ENCODE results near the gene HSPA6. TPM values are rescaled to one million over a fixed set of nuclear protein-coding genes. Genes with fewer than 3 reads are reported as not detected.
A peak's percentile ranks its signal among the peaks of the same experiment; 100 is the strongest.
"Not testable (repeated sequence)": the region's sequence is repeated elsewhere in the genome, so short reads cannot be mapped to it uniquely, and the experiment has no call there.

HSPA6 gene
- total RNA-seq (1.1 TPM), polyA plus RNA-seq (12.3 TPM)
- long read RNA-seq, donor 1, result 0 reads
- long read RNA-seq, donor 2, partial matches to known transcripts, result 0 of 3 reads
- long read RNA-seq, donor 2, other reads (novel, unspliced or antisense), result 0 of 3 reads
- long read RNA-seq, donor 3, result 0 reads
- long read RNA-seq, donor 4, result 0 reads
- long read RNA-seq, donor 5, transcript HSPA6-201 (1 exons, 2,371 nt), result major isoform, 11 of 11 reads
- long read RNA-seq, donor 5, partial matches to known transcripts, result 0 of 11 reads
- long read RNA-seq, donor 5, other reads (novel, unspliced or antisense), result 0 of 11 reads
- long read RNA-seq, donor 6, transcript HSPA6-201 (1 exons, 2,371 nt), result major isoform, 16 of 16 reads
- long read RNA-seq, donor 6, partial matches to known transcripts, result 0 of 16 reads
- long read RNA-seq, donor 6, other reads (novel, unspliced or antisense), result 0 of 16 reads
- long read RNA-seq, donor 7, transcript HSPA6-201 (1 exons, 2,371 nt), result major isoform, 92 of 92 reads
- long read RNA-seq, donor 7, partial matches to known transcripts, result 0 of 92 reads
- long read RNA-seq, donor 7, other reads (novel, unspliced or antisense), result 0 of 92 reads
- long read RNA-seq, donor 8, result 0 reads
- long read RNA-seq, donor 9, transcript HSPA6-201 (1 exons, 2,371 nt), result major isoform, 7 of 7 reads
- long read RNA-seq, donor 9, partial matches to known transcripts, result 0 of 7 reads
- long read RNA-seq, donor 9, other reads (novel, unspliced or antisense), result 0 of 7 reads
- long read RNA-seq, donor 10, transcript HSPA6-201 (1 exons, 2,371 nt), result major isoform, 49 of 49 reads
- long read RNA-seq, donor 10, partial matches to known transcripts, result 0 of 49 reads
- long read RNA-seq, donor 10, other reads (novel, unspliced or antisense), result 0 of 49 reads

DNA sequence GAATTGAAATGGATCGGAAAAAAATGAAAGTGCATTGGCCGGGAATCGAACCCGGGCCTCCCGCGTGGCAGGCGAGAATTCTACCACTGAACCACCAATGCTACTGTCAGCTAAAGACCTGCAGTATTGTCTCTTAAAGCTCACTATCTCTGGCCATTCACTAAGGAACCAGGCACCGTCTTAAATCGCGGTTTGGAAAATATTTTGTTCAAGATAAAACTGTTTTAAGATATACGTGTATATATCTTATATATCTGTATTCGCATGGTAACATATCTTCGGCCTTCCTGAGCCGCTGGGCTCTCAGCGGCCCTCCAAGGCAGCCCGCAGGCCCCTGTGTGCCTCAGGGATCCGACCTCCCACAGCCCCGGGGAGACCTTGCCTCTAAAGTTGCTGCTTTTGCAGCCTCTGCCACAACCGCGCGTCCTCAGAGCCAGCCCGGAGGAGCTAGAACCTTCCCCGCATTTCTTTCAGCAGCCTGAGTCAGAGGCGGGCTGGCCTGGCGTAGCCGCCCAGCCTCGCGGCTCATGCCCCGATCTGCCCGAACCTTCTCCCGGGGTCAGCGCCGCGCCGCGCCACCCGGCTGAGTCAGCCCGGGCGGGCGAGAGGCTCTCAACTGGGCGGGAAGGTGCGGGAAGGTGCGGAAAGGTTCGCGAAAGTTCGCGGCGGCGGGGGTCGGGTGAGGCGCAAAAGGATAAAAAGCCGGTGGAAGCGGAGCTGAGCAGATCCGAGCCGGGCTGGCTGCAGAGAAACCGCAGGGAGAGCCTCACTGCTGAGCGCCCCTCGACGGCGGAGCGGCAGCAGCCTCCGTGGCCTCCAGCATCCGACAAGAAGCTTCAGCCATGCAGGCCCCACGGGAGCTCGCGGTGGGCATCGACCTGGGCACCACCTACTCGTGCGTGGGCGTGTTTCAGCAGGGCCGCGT, at the start of gene HSPA6:
Gene HSPA6 (plus strand): TSS at position 724 of the 925 bp plus-strand sequence. CDS start 119 bp downstream, at position 843.
- Histone ChIP-seq H3K4me3 (ENCODE audit: low read length in 2 of 2) (peak within 1 kb of the TSS; percentile 63 to 69), H3K27ac (ENCODE audit: low read depth in 1 of 2, low read length in 1 of 2) (peak within 1 kb of the TSS in 1 of 2 donors; percentile 53), H3K27me3 (ENCODE audit: control insufficient read depth in 2 of 2, insufficient read depth in 1 of 2, low read length in 1 of 2) (peaks cover 4 to 38% of the 10 kb centered on the region in 2 donors)
- DNase-seq (ENCODE audit: low read depth in 6 of 9, low spot score in 9 of 9), result peak; percentile 52 to 92 (median 82)
- H3K9me3 ChIP-seq (ENCODE audit: control insufficient read depth in 2 of 2, insufficient read depth in 1 of 2, low read length in 1 of 2); H3K36me3 ChIP-seq (ENCODE audit: control insufficient read depth in 2 of 2, insufficient read depth in 2 of 2, low read length in 1 of 2); H3K4me1 ChIP-seq (ENCODE audit: control insufficient read depth in 2 of 2, insufficient read depth in 2 of 2, low read length in 2 of 2): not testable (repeated sequence)
- under 1% methylated on average over 62 of the region's 72 CpGs for WGBS

DNA sequence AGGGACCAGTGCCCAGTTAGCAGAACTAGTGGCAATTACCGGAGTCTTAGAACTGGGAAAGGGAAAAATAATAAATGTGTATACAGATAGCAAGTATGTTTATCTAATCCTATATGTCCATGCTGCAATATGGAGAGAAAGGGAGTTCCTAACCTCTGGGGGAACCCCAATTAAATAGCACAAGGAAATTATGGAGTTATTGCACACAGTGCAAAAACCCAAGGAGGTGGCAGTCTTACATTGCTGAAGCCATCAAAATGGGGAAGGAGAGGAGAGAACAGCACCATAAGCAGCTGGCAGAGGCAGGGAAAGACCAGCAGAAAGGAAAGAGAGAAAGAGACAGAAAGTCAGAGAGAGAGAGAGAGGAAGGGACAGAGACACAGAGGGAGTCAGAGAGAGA, 46.6 kb upstream of the HSPA6 start:
- H3K4me3 ChIP-seq (ENCODE audit: low read length in 2 of 2); H3K36me3 ChIP-seq (ENCODE audit: control insufficient read depth in 2 of 2, insufficient read depth in 2 of 2, low read length in 1 of 2); H3K4me1 ChIP-seq (ENCODE audit: control insufficient read depth in 2 of 2, insufficient read depth in 2 of 2, low read length in 2 of 2); H3K27ac ChIP-seq (ENCODE audit: low read depth in 1 of 2, low read length in 1 of 2); DNase-seq (ENCODE audit: low read depth in 6 of 9, low spot score in 9 of 9); H3K9me3 ChIP-seq (ENCODE audit: control insufficient read depth in 2 of 2, insufficient read depth in 1 of 2, low read length in 1 of 2): not testable (repeated sequence)
- H3K27me3 ChIP-seq (ENCODE audit: control insufficient read depth in 2 of 2, insufficient read depth in 1 of 2, low read length in 1 of 2), result peaks cover 15 to 46% of the 10 kb centered on the region in 2 donors
- WGBS, result 96% methylated on average over 1 of the region's 1 CpG

DNA sequence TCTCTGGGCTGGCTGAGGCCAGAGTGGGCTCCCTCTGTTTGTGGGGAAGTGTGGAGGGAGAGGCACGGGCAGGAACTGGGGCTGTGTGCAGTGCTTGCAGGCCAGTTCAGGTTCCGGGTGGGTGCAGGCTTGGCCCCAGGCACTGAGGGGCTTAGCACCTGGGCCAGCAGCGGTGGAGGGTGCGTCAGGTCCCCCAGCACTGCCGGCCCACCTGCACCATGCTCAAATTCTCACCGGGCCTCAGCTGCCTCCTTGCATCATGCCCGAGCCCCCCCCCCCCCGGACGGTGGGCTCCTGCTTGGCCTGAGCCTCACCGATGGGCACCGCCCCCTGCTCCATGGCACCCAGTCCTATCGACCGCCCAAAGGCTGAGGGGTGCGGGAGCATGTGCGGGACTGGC, 45.4 kb upstream of the HSPA6 start:
- DNase-seq (ENCODE audit: low read depth in 6 of 9, low spot score in 9 of 9), result no peak
- H3K4me1 ChIP-seq (ENCODE audit: control insufficient read depth in 2 of 2, insufficient read depth in 2 of 2, low read length in 2 of 2), result no peaks in the 10 kb centered on the region
- H3K36me3 ChIP-seq (ENCODE audit: control insufficient read depth in 2 of 2, insufficient read depth in 2 of 2, low read length in 1 of 2), result no peaks in the 10 kb centered on the region
- no peak overlapping the region for H3K27ac ChIP-seq (ENCODE audit: low read depth in 1 of 2, low read length in 1 of 2)
- no peaks in the 10 kb centered on the region for H3K9me3 ChIP-seq (ENCODE audit: control insufficient read depth in 2 of 2, insufficient read depth in 1 of 2, low read length in 1 of 2)
- H3K27me3 ChIP-seq (ENCODE audit: control insufficient read depth in 2 of 2, insufficient read depth in 1 of 2, low read length in 1 of 2), result peaks cover 9 to 37% of the 10 kb centered on the region in 2 donors
- 97% methylated on average over 15 of the region's 15 CpGs for WGBS
- H3K4me3 ChIP-seq (ENCODE audit: low read length in 2 of 2), result no peak overlapping the region

DNA sequence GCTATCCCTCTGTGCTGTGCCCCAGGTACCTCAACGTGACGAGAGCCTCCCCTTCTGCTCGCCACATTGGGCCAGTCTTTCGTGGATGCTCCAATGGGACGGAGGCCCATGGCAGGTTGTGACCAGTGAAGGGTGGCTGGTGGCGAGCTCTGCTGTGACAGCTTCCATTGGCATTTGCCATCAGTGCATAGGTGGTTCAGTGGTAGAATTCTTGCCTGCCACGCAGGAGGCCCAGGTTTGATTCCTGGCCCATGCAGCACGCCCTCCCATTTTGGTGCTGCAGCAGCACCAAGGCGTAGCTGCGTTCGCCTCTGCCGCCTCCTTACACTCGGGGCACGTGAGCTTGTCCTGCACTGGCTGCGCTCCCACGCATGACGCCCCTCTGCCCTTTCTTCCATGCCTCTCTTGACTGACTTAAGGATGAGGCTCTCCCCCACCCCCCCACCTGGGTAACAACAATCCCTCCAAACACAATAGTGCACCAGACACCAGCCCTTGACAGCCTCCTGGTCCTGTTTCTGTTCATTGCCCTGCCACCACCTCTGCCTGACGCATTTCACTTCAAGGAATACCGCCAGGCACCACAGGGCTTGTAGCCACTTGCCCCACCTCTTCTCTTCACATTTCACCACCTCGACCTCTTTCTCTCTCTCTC, 43.8 kb upstream of the HSPA6 start:
- no peak for DNase-seq (ENCODE audit: low read depth in 6 of 9, low spot score in 9 of 9)
- Histone ChIP-seq H3K36me3 (ENCODE audit: control insufficient read depth in 2 of 2, insufficient read depth in 2 of 2, low read length in 1 of 2) (no peaks in the 10 kb centered on the region), H3K4me3 (ENCODE audit: low read length in 2 of 2) (no peak overlapping the region), H3K4me1 (ENCODE audit: control insufficient read depth in 2 of 2, insufficient read depth in 2 of 2, low read length in 2 of 2) (no peaks in the 10 kb centered on the region), H3K9me3 (ENCODE audit: control insufficient read depth in 2 of 2, insufficient read depth in 1 of 2, low read length in 1 of 2) (no peaks in the 10 kb centered on the region), H3K27ac (ENCODE audit: low read depth in 1 of 2, low read length in 1 of 2) (no peak overlapping the region), H3K27me3 (ENCODE audit: control insufficient read depth in 2 of 2, insufficient read depth in 1 of 2, low read length in 1 of 2) (peaks cover 11 to 29% of the 10 kb centered on the region in 2 donors)
- WGBS, result 88% methylated on average over 20 of the region's 20 CpGs

DNA sequence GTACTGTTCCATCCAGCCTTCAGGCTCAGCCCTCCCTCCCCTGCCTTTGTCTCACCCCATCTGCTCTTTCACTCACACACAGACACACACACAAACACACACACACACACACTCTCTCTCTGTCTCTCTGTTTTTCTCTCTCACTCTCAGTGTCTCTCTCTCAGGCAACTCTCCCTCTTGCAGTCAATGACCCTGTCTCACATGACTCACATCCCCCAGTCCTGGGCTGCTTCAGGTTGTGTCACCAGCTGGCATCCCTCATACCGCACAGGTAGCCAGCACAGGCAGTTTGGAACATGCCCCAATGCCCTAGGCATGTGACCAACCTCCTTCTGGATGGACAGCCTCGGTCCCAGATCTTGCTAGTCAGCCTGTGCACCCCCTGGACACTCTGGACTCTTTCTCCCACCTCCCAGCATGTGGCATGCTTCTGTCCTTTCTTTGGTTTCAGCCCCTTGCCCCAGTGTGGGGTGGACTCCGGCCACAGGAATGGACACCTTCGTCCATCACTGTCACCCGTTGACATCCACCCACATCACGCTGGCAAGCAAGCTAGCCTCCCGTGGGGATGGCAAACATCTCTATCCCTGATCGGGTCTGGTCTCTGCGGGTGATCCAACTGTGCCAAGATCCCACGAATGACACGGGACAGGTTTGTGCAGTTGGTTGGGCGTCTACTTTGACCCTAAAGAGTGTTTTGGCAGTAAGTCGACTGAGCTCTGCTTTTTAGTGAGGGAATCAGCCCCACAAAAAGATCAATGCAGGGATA, 42.5 kb upstream of the HSPA6 start:
- no peak for DNase-seq (ENCODE audit: low read depth in 6 of 9, low spot score in 9 of 9)
- no peak overlapping the region for H3K4me3 ChIP-seq (ENCODE audit: low read length in 2 of 2)
- H3K9me3 ChIP-seq (ENCODE audit: control insufficient read depth in 2 of 2, insufficient read depth in 1 of 2, low read length in 1 of 2), result no peaks in the 10 kb centered on the region
- H3K27ac ChIP-seq (ENCODE audit: low read depth in 1 of 2, low read length in 1 of 2), result no peak overlapping the region
- no peaks in the 10 kb centered on the region for H3K4me1 ChIP-seq (ENCODE audit: control insufficient read depth in 2 of 2, insufficient read depth in 2 of 2, low read length in 2 of 2)
- no peaks in the 10 kb centered on the region for H3K36me3 ChIP-seq (ENCODE audit: control insufficient read depth in 2 of 2, insufficient read depth in 2 of 2, low read length in 1 of 2)
- peaks cover 10 to 29% of the 10 kb centered on the region in 2 donors for H3K27me3 ChIP-seq (ENCODE audit: control insufficient read depth in 2 of 2, insufficient read depth in 1 of 2, low read length in 1 of 2)
- 91% methylated on average over 13 of the region's 13 CpGs for WGBS

DNA sequence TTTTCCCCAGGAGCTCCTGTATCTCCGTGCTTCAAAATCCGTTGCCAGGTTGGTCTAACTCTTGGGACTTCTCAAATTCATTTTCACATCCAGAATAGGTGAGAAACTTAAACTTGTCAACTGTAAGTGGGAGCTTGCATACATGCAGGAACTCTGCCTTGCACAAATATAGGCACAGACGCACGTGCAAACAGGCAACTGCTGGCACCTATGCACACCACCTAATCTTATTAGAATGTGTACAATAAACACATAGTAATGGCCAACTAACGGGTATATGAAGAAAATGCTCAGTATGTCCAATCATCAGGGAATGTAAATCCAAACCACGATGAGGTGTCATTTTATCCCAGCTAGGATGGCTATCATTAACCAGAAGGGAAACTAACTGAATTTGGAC, 41.7 kb upstream of the HSPA6 start:
- peaks cover 10 to 29% of the 10 kb centered on the region in 2 donors for H3K27me3 ChIP-seq (ENCODE audit: control insufficient read depth in 2 of 2, insufficient read depth in 1 of 2, low read length in 1 of 2)
- H3K36me3 ChIP-seq (ENCODE audit: control insufficient read depth in 2 of 2, insufficient read depth in 2 of 2, low read length in 1 of 2), result no peaks in the 10 kb centered on the region
- H3K4me1 ChIP-seq (ENCODE audit: control insufficient read depth in 2 of 2, insufficient read depth in 2 of 2, low read length in 2 of 2), result no peaks in the 10 kb centered on the region
- WGBS, result 91% methylated on average over 6 of the region's 6 CpGs
- no peak overlapping the region for H3K4me3 ChIP-seq (ENCODE audit: low read length in 2 of 2)
- H3K9me3 ChIP-seq (ENCODE audit: control insufficient read depth in 2 of 2, insufficient read depth in 1 of 2, low read length in 1 of 2), result no peaks in the 10 kb centered on the region
- no peak overlapping the region for H3K27ac ChIP-seq (ENCODE audit: low read depth in 1 of 2, low read length in 1 of 2)
- no peak for DNase-seq (ENCODE audit: low read depth in 6 of 9, low spot score in 9 of 9)

DNA sequence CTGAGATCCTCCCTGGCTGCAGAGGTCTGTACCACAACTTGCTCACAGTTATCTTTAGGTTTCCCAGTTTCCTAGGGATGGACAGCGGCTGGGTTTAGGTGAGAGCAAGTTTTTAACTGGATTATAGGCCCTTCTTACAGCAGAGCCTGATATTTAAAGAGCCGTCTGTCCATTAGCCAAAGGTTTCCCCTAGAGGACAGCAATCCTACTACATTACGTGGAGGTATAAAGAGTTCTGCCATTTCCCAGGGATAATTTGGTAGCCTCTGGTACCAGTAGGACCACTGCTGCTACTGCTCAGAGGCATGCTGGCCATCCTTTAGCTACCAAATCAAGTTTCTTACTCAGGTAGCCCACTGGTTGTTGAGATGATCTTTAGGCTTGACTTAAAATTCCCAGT, 41.0 kb upstream of the HSPA6 start:
- H3K27ac ChIP-seq (ENCODE audit: low read depth in 1 of 2, low read length in 1 of 2), result no peak overlapping the region
- H3K27me3 ChIP-seq (ENCODE audit: control insufficient read depth in 2 of 2, insufficient read depth in 1 of 2, low read length in 1 of 2), result peaks cover 10 to 32% of the 10 kb centered on the region in 2 donors
- H3K9me3 ChIP-seq (ENCODE audit: control insufficient read depth in 2 of 2, insufficient read depth in 1 of 2, low read length in 1 of 2), result no peaks in the 10 kb centered on the region
- H3K36me3 ChIP-seq (ENCODE audit: control insufficient read depth in 2 of 2, insufficient read depth in 2 of 2, low read length in 1 of 2), result no peaks in the 10 kb centered on the region
- no peak for DNase-seq (ENCODE audit: low read depth in 6 of 9, low spot score in 9 of 9)
- no peak overlapping the region for H3K4me3 ChIP-seq (ENCODE audit: low read length in 2 of 2)
- 96% methylated on average over 3 of the region's 3 CpGs for WGBS
- no peaks in the 10 kb centered on the region for H3K4me1 ChIP-seq (ENCODE audit: control insufficient read depth in 2 of 2, insufficient read depth in 2 of 2, low read length in 2 of 2)

DNA sequence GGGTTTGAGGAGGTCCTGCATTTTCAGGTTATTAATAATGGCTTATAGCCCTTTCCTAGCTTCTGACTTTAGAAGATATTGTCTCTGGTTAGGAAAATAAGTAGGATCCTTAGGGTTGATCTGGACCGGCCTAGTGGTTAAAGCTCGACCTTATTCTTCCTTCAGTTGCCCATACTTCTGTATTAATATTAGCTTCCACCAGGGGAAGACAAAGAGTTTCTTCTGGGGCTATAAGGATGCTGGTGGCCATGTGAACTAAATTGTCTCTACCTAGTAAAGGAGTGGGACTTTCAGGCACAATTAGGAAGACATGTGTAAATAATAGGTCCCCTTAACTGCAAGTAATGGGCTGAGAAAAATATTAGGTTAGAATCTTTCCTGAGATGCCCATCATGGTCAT, 39.7 kb upstream of the HSPA6 start:
- 88% methylated on average over 2 of the region's 2 CpGs for WGBS
- no peak overlapping the region for H3K4me3 ChIP-seq (ENCODE audit: low read length in 2 of 2)
- no peak overlapping the region for H3K27ac ChIP-seq (ENCODE audit: low read depth in 1 of 2, low read length in 1 of 2)
- no peaks in the 10 kb centered on the region for H3K4me1 ChIP-seq (ENCODE audit: control insufficient read depth in 2 of 2, insufficient read depth in 2 of 2, low read length in 2 of 2)
- no peak for DNase-seq (ENCODE audit: low read depth in 6 of 9, low spot score in 9 of 9)
- peaks cover 8 to 33% of the 10 kb centered on the region in 2 donors for H3K27me3 ChIP-seq (ENCODE audit: control insufficient read depth in 2 of 2, insufficient read depth in 1 of 2, low read length in 1 of 2)
- no peaks in the 10 kb centered on the region for H3K9me3 ChIP-seq (ENCODE audit: control insufficient read depth in 2 of 2, insufficient read depth in 1 of 2, low read length in 1 of 2)
- H3K36me3 ChIP-seq (ENCODE audit: control insufficient read depth in 2 of 2, insufficient read depth in 2 of 2, low read length in 1 of 2), result no peaks in the 10 kb centered on the region

Measured in thymus (tissue), 14 donors.